ENCODE results near the gene KDM6A. TPM values are rescaled to one million over a fixed set of nuclear protein-coding genes. Genes with fewer than 3 reads are reported as not detected.

Gene KDM6A
- total RNA-seq, 1 experiment from 2014 or later, result 24.0 TPM

DNA sequence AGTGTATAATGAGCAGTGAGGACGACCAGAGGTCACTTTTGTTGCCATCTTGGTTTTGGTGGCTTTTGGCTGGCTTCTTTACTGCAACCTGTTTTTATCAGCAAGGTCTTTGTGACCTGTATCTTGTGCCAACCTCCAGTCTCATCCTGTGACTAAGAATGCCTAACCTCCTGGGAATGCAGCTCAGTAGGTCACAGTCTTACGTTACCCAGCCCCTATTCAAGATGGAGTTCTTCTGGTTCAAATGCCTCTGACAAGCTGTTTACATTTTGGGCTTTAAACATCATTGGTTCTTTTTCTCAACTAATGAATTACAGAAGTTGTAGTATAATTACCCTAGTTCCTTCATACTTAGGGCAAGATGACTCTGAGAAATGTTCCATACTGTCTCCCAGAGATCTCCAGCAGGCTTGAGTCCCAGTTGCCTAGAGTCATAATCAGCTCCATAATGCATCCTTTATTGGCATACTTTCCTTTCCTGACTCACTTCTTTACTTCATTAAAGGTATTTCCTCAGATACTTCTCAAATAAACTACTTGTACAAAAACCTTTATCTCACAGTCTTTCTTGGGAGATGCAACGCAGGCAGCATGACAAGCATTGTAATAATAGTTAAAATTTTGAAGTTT, 136.5 kb downstream of the KDM6A start:
- H3K9me3 ChIP-seq (ENCODE audit: control insufficient read depth, insufficient read depth, low read depth, low read length), result no peaks in the 10 kb centered on the region
- peak; percentile 5 for DNase-seq (ENCODE audit: low read depth, low spot score)
- in situ Hi-C loops (cut with HindIII; ENCODE audit: low pct_unique_long_range_greater_than_20kb, low sequenced_read_pairs) (no loop called here), intact Hi-C loops (cut with micrococcal nuclease; ENCODE audit: unreplicated experiment) (no loop called here)
- CTCF ChIA-PET, result no interaction called here
- no peak for ATAC-seq
- no peaks in the 10 kb centered on the region; the same call in 1 of the 2 replicates for H3K4me1 ChIP-seq (ENCODE audit: control insufficient read depth, insufficient read depth, low read length)
- no TSS peak for BruUV-seq (replicated peaks)
- no peak overlapping the region for H3K27ac ChIP-seq (ENCODE audit: low read length)
- TF ChIP-seq CTCF (IDR thresholded peaks at IDR 0.05) (no peak), SIN3A (IDR thresholded peaks at IDR 0.05; ENCODE audit: borderline replicate concordance, insufficient read depth, low read depth, low read length) (no peak), POLR2AphosphoS5 (IDR thresholded peaks at IDR 0.05; ENCODE audit: low read depth, low read length) (no peak)
- TF ChIP-seq, protein P1, sequence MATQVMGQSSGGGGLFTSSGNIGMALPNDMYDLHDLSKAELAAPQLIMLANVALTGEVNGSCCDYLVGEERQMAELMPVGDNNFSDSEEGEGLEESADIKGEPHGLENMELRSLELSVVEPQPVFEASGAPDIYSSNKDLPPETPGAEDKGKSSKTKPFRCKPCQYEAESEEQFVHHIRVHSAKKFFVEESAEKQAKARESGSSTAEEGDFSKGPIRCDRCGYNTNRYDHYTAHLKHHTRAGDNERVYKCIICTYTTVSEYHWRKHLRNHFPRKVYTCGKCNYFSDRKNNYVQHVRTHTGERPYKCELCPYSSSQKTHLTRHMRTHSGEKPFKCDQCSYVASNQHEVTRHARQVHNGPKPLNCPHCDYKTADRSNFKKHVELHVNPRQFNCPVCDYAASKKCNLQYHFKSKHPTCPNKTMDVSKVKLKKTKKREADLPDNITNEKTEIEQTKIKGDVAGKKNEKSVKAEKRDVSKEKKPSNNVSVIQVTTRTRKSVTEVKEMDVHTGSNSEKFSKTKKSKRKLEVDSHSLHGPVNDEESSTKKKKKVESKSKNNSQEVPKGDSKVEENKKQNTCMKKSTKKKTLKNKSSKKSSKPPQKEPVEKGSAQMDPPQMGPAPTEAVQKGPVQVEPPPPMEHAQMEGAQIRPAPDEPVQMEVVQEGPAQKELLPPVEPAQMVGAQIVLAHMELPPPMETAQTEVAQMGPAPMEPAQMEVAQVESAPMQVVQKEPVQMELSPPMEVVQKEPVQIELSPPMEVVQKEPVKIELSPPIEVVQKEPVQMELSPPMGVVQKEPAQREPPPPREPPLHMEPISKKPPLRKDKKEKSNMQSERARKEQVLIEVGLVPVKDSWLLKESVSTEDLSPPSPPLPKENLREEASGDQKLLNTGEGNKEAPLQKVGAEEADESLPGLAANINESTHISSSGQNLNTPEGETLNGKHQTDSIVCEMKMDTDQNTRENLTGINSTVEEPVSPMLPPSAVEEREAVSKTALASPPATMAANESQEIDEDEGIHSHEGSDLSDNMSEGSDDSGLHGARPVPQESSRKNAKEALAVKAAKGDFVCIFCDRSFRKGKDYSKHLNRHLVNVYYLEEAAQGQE (IDR thresholded peaks at IDR 0.05; ENCODE audit: insufficient read depth in 1 of 2, low read depth in 2 of 2, low read length in 1 of 2), result no peak
- no peaks in the 10 kb centered on the region for H3K36me3 ChIP-seq (ENCODE audit: control insufficient read depth, insufficient read depth, low read length)
- H3K27me3 ChIP-seq (ENCODE audit: control insufficient read depth, insufficient read depth, low read length), result no peaks in the 10 kb centered on the region
- POLR2A ChIA-PET, result interaction anchor here (0.5 kb wide), 1 partner anchor 18 kb away, joined by 3 read pairs; no protein-coding TSS in a partner anchor
- H3K4me3 ChIP-seq (ENCODE audit: low read depth in 2 of 2, low read length in 2 of 2), result no peak overlapping the region

- CTCF ChIA-PET, result no interaction called here
- H3K27me3 ChIP-seq (ENCODE audit: control insufficient read depth, insufficient read depth, low read length), result no peaks in the 10 kb centered on the region
- intact Hi-C loops (cut with micrococcal nuclease; ENCODE audit: unreplicated experiment) (no loop called here), in situ Hi-C loops (cut with HindIII; ENCODE audit: low pct_unique_long_range_greater_than_20kb, low sequenced_read_pairs) (no loop called here)
- DNase-seq (ENCODE audit: low read depth, low spot score) (peak; percentile 4), ATAC-seq (no peak; the same call in 1 of the 2 replicates)
- no peak overlapping the region for H3K4me3 ChIP-seq (ENCODE audit: low read depth in 2 of 2, low read length in 2 of 2)
- H3K36me3 ChIP-seq (ENCODE audit: control insufficient read depth, insufficient read depth, low read length), result no peaks in the 10 kb centered on the region
- no peaks in the 10 kb centered on the region for H3K9me3 ChIP-seq (ENCODE audit: control insufficient read depth, insufficient read depth, low read depth, low read length)
- BruUV-seq (replicated peaks), result no TSS peak
- no peak overlapping the region for H3K27ac ChIP-seq (ENCODE audit: low read length)
- H3K4me1 ChIP-seq (ENCODE audit: control insufficient read depth, insufficient read depth, low read length), result no peaks in the 10 kb centered on the region; the same call in 1 of the 2 replicates
- POLR2A ChIA-PET, result no interaction called here
- no peak for TF ChIP-seq CTCF (IDR thresholded peaks at IDR 0.05)
- no peak for TF ChIP-seq SIN3A (IDR thresholded peaks at IDR 0.05; ENCODE audit: borderline replicate concordance, insufficient read depth, low read depth, low read length)
- TF ChIP-seq, protein P1 (IDR thresholded peaks at IDR 0.05; ENCODE audit: insufficient read depth in 1 of 2, low read depth in 2 of 2, low read length in 1 of 2), result no peak
- no peak for TF ChIP-seq TCF7L2 (IDR thresholded peaks at IDR 0.05; ENCODE audit: low read depth, low read length)
- TF ChIP-seq POLR2AphosphoS5 (IDR thresholded peaks at IDR 0.05; ENCODE audit: low read depth, low read length), result no peak
Observed at GRCh38 chrX:45011131-45011530, 138.1 kb downstream of the KDM6A start.
